Uterus (tissue), 2 donors: ENCODE results near the gene LRRTM1.

Experiments used
- CTCF ChIP-seq, 4 experiments: fragments of 200-600 bp in 2 of 4; fragments of 450-650 bp in 2 of 4; sonication (generic) in 2 of 4; IDR thresholded peaks; one replicate each; pipeline ENCODE4 v1.5.1; 2016 to 2019; ENCODE audit warnings: antibody characterized with exemption in 4 of 4, mild to moderate bottlenecking in 2 of 4, moderate library complexity in 1 of 4
- POLR2A ChIP-seq, 2 donors: fragments of 450-650 bp; IDR thresholded peaks; one replicate each; pipeline ENCODE4 v1.6.1; 2016; ENCODE audit warnings: antibody characterized with exemption in 2 of 2, mild to moderate bottlenecking in 1 of 2, moderate library complexity in 1 of 2

DNA sequence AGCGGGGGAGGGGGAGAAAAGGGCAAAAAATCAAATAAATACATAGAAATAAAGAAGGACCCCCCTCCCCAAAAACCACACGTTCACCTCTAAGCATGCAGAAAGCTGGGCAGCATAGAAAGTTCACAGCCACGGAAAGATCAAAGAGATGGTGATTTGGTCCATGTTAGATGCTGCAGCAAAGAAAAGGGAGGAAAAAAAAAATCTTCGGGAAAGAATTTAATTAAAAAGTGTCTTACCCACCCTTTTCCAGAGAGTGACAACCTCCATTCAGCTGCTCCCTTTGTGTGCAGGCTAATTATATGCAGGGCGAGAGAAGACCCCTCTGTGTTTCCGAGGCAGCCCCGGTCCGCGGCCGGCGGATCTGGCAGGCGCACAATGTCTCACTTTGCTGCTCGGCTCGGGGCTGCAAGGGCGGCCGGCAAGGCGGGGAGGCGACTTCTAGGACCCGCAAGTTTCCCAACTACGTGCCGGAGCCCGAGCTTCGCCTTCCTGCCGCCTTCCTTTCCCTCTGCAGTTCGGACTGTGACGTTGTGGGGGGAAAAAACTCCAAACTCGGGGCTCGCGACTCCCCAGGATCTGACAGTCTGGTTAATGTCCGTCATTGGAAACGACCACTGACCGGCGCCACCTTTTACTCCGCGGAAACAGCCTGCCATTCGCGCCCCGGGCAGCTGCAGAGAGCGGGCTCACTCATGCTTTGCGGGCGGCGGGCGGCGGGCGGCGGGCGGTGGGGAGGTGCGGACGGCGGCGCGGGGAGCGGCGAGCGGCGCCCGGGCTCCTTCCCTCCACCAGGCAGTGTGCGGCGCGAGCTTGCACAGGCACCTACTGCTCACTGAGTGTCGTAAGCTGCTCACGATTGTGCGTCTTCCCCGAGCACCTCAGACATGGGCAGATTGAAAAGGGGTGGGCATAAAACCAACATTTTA is at the start of gene LRRTM1:
- no peak for TF ChIP-seq CTCF (IDR thresholded peaks at IDR 0.05)
- no peak for TF ChIP-seq POLR2A (IDR thresholded peaks at IDR 0.05)
